ENCODE results near the gene PLPP4. TPM values are rescaled to one million over a fixed set of nuclear protein-coding genes. Genes with fewer than 3 reads are reported as not detected.

PLPP4 gene
- total RNA-seq, 1 experiment from 2014 or later = 11.7 TPM

DNA sequence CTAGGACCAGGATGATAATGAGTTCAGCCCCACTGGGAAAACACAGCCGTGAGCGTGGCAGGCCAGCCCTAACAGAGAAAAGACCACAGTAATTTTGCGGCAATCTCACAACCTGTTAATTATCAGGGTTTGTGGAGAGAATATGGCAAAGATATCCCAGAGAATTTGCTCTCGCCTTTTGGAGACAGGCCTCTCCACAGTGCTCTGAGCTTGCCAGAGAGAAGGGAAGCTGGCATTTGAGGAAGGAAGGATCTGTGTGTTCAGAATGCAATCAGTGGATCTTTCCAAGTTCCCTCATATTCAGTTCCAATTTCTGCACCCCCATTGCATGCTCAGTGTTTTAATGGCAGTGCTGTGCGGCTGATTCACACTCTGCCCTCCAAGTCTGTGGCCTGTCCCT lies 60.2 kb downstream of the PLPP4 start:
- no peak for DNase-seq (ENCODE audit: low spot score)

DNA sequence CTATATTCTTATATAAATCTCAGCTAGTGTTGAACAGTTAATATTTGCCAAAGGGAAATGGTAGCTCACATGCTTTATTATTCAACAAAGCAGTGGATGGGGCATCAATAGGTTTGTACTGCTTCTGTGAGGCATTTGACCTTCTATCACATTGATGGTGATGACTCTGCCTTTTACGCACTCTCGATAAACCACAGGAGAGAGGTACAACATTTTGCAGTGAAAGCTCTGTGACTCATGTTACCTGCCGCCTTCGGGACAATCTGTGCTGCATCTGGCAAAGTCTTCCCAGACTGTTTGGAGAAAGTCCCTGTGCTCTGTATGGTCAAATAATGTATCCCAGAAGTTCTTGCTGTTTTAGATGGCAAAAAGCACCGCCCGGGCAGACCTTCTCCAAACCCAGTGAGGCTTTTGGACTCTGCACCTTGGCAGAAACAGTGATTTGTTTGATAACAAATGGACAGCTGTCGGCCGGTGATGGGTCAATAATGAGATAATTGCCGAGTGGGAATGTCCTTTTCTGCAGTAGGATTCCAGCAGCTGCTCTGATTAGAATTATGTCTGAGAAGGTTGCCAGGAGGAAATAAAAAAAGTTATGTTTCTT lies 61.0 kb downstream of the PLPP4 start:
- no peak for DNase-seq (ENCODE audit: low spot score)

GRCh38 chr10:120521880-120522279 lies 64.9 kb downstream of the PLPP4 start:
- DNase-seq (ENCODE audit: low spot score) = no peak

- no peak for DNase-seq (ENCODE audit: low spot score)
These were observed 70.7 kb downstream of the PLPP4 start for GRCh38 chr10:120527691-120528090.

- DNase-seq (ENCODE audit: low spot score) = no peak
These were observed 73.7 kb downstream of the PLPP4 start for GRCh38 chr10:120530699-120531098.

- DNase-seq (ENCODE audit: low spot score) = no peak
These were observed 81.1 kb downstream of the PLPP4 start for GRCh38 chr10:120538091-120538490.

DNA sequence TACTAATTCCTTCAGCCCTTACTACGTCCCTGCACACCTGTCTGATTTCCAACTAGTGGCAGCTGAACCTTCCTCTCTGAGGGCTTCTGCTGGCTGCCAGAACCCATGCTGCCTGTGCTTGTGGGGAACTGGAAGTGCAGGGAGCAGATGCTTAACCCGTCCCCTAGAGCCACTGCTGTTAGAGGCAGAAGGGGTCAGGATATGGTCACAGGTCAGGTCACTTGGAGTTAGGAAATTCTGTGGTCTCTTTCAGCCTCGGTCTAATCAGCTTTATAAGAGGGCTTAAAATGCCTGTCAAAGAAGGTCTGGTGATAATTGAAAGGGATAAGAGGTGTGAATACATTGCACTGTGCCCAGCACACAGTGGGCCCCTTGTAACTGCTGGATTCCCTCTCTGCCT lies 82.0 kb downstream of the PLPP4 start:
- no peak for DNase-seq (ENCODE audit: low spot score)

DNA sequence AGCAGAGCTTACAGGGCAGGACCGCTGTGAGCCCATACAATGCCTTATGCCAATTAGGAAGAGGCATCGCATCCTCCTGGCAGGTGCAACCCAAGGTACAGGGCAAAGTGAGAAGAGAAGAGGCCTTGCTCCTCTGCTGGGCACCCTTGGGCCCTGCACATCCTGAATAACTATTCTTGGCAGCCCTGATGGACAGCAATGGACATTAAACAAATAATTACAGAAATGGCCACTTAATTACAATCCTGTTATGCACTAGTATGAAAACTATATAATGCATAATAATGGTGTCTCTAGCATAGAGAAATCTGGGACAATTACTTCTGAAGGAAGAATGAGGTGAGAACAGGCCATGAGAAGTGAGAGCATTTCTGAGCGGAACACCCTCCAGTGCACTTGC lies 83.5 kb downstream of the PLPP4 start:
- DNase-seq (ENCODE audit: low spot score) = no peak

DNA sequence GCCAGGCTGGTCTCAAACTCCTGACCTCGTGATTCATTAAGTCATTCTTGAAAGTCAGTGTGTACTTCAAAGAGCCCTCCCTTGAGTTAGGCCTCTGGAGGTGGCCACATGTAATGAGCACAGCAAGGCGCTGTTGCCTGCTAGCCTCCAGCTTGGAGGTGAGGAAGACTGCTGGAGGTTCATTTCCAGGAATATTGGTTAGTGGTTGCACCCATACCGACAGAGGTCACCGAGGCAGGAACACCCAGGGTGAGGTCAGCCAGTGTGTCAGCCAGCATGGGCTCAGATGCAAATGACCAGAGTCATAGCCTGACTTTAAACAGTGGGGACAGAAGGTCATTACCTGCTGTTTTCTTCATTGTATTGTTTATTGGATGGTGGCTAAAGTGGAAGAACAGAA lies 85.0 kb downstream of the PLPP4 start:
- no peak for DNase-seq (ENCODE audit: low spot score)

DNA sequence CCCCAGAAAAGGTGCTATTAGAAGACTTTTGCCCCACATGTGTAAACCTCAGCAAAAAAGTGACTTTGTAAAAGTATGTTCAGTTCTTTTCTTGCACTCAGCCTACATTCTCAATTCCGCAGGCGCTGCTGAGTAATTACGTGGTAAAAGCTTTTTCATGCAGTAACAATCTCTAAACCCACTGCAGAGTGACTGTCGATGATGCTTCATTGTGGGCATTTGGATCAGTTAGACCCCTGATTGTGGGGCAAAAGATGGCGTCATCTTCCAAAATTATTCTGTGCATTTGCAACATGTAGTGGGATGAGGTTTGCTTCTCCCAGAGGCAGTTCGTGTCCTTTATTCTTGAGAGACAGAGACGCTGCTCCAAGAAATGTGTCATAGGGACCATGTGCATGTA lies 85.6 kb downstream of the PLPP4 start:
- no peak for DNase-seq (ENCODE audit: low spot score)

DNA sequence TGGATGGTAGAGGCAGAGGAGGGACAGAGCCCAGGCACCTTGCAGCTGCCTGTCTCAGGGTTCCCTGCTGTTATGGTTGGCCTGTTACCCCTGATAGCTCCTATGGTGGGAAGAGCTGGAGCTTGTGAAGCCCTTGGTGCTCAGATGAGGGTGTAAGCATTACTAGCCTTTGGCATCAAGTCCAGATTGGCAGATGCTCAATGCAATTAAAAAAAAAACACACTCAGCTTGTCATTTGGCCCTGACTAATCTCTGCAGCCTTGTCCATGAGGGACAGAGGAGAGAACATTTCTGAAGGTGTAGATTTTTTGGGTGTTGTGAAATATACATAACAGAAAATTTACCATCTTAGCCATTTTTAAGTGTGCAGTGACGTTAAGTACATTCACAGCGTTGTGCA lies 86.3 kb downstream of the PLPP4 start:
- no peak for DNase-seq (ENCODE audit: low spot score)

- no peak for DNase-seq (ENCODE audit: low spot score)
These were observed 91.2 kb downstream of the PLPP4 start for GRCh38 chr10:120548210-120548609.

DNA sequence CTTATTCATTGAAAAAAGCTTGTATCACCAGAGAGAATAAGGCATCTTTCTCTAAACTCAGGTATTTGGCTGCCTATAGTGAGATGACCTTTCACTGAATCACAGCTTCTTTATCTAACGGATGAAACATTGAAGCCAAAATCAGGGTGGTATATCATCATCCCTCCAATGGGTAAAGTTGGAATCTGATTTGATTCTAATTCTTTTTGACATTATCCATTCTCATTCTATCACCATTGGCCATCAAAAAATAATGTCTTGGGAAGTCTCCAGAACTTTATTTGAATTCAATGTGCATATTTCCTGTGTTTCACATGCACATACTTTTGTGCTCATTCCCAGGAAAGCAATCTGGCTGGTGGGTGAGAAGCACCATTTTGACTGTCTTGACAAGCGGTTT lies 95.2 kb downstream of the PLPP4 start:
- no peak for DNase-seq (ENCODE audit: low spot score)

DNA sequence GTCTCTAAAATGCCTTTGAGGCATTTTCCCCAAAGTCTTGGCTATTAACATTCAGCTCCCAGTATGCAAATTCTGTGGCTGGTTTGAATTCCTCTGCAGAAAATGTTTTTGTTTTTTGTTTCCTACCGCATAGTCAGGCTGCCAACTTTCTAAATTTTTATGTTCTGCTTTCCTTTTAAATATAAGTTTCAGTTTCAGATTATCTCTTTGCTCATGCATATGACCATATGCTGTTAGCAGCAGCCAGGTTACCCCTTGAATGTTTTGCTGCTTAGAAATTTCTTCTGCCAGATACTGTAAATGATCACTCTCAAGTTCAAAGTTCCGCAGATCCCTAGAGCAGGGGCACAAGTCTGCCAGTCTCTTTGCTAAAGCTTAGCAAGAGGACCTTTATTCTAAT lies 96.9 kb downstream of the PLPP4 start:
- DNase-seq (ENCODE audit: low spot score) = no peak

GRCh38 chr10:120555436-120555835 lies 98.4 kb downstream of the PLPP4 start:
- no peak for DNase-seq (ENCODE audit: low spot score)

DNA sequence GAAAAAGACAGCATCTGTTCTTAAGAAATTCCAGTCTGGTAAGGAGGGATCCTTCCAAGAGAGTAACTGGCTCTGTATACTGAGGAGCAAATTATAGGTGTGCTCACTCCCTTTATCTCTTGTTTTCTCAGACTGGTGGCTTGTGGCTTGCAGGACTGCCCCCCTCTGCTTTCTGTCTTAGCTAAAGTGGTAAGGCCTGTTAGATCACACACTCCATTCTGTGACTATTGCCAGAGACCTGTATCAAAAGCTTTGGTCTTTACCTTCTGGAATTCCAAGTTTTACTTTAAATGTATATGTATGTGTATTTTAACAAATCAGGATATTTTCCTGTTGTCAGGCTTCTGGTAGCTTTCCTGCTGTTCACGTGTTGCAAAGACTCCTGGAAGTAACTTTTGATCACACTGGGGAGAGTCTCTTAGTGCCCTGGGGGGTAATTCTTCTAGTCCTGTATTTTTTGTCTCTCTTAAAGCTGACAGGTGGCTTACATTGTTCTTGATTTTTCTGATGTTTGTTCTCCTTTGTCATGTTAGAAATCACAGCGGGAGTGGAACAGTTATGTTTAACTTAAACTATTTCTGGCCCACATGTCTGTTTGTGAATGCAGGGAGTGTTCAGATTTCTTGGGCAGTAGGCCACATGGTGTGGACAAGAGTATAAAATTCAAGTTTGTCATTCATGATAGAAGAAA lies 99.0 kb downstream of the PLPP4 start:
- no peak for DNase-seq (ENCODE audit: low spot score)

DNA sequence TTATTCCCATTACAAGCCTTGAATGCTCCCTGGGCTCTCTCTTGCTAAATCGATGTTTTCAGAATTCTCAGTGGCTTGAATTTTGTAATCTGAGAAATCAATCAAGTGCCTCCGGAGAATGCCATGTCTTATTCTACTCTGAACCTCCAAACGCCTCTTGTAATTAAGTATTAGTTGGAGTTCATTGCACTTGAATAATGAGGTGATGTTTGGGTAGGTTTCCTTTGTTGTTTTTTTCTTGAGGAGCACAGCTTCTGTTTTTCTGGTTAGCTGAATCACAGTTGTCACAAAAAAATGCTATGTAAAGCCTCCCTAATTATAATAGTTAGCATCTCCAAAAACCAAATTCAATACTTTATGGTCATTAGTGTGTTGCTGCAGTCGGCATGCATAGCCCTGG lies 100.3 kb downstream of the PLPP4 start:
- no peak for DNase-seq (ENCODE audit: low spot score)

- no peak for DNase-seq (ENCODE audit: low spot score)
These were observed 102.8 kb downstream of the PLPP4 start for GRCh38 chr10:120559800-120560199.

DNA sequence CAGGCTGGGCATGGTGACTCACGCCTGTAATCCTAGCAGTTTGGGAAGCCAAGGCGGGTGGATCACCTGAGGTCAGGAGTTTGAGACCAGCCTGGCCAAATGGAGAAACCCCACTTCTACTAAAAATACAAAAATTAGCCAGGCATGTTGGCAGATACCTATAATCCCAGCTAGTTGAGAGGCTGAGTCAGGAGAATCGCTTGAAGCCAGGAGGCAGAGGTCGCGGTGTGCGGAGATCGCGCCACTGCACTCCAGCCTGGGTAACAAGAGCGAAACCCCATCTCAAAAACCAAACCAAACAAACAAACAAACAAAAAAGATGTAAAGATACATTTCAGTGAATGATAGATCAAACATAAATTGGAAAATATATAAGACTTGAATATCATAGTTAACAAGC lies 105.9 kb downstream of the PLPP4 start:
- no peak for DNase-seq (ENCODE audit: low spot score)

DNA sequence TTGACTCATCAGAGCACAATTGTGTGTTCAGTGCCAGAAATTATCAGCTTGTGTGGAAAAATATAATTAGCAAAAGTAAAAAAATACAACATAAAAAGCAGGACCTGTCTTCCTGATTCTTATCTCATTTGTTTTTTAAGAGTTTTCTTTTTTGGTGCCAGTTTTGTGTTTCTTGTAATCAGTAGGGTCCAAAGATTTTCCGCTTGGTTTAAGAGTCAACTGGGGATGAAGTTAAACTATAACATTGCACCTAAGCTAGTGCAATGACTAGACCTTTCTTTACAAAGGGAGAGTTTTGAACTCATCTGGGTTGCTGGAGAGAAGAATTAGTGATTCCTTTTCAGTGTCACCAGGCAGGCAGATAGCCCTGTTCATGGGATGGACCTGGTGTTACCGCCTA lies 113.4 kb downstream of the PLPP4 start:
- DNase-seq (ENCODE audit: low spot score) = no peak

DNA sequence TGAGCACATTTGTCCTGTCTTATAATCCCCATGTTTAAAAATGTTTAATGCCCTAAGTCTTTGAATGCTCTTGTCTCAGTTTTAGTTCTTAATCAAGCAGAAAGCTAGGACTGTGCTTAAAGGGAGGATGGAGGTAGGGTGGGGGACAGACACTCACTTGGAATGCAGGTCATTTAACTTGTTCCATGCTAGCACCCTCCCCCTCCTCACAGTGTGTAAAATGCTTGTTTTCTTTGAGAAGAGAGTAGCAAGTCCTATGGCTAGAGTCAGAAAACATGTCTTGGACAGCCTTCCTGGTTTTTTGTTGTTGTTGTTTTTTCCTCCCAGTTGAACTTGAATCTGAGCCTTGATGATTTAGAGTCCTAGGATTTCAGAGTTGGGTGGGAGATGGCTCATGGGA lies 114.2 kb downstream of the PLPP4 start:
- DNase-seq (ENCODE audit: low spot score) = no peak

DNA sequence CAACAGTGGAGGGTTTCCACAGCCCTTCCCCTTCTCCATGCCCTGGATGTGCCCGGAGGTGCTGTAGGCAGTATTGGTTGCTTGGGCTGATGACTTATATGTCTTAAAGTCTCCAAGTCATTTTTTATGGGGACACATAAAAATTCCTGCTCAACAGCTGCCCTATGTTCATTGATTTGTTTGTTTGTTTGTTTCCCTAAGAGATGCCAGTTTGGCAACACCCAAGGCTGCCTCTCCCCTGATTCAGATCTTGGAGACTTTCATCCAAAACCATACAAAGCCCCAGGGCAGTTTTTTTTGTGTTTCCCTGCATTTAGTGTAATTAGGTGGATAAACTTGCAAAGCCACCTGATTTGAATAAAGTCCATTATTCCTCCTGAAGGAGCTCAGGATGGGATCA lies 115.3 kb downstream of the PLPP4 start:
- DNase-seq (ENCODE audit: low spot score) = no peak

DNA sequence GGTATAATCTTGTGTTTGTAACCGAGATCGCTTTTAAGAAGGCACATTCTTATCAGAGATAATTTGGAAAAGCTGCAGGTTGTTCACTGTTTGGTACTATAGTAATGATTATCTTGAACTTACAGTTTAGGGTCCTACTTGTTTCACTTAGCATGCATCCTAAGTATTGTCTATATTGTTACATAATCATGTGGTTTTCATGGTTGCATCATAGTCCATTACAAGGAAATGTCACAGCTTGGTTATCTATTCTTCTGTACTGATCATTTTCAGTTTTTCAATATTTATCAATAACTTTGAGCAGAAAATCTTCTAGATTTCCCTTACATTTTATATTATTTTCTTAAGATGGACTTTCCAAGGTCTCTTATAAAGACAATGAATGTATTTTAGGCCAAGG lies 116.3 kb downstream of the PLPP4 start:
- no peak for DNase-seq (ENCODE audit: low spot score)

DNA sequence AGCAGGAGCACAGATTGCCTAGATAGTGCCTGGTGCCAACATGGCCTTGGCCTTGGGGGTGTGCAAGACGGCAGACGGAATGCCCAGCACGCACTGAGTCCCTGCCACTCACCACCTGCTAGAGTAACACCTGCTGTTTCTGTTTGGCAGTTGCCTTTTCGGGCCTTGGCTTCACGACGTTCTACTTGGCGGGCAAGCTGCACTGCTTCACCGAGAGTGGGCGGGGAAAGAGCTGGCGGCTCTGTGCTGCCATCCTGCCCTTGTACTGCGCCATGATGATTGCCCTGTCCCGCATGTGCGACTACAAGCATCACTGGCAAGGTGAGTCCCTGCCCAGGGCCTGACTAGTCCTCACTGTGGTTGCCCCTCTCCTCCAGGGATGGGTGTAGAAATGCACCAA lies 118.0 kb downstream of the PLPP4 start:
- DNase-seq (ENCODE audit: low spot score) = no peak
